ENCODE data around the gene CACNA2D4.

CACNA2D4 gene

DNA sequence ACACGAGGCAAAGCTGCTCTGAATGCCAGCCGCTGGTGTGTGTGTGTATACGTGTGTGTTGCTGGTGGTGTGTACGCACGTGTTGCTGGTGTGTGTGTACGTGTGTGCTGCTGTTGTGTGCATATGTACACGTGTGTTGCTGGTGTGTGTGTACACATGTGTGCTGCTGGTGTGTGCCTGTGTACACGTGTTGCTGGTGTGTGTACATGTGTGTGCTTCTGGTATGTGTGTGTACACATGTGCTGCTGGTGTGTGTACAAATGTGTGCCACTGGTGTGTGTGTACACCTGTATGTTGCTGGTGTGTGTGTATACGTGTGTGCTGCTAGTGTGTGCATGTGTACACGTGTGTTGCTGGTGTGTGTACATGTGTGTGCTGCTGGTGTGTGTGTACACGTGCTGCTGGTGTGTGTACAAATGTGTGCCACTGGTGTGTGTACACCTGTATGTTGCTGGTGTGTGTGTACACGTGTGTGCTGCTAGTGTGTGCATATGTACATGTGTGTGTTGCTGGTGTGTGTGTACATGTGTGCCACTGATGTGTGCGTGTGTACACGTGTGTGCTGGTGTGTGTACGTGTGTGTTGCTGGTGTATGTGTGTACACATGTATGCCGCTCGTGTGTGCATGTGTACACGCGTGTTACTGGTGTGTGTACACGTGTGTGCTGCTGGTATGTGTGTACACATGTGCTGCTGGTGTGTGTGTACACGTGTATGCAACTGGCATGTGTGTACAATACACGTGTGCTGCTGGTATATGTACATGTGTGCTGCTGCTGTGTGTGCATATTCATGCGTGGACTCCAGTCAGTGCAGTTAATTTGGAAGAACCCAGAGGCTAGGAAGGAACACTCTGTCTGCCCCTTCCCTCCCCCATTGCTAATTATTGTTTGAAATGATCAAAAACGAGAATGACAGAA lies 47.2 kb downstream of the CACNA2D4 start:
- no peaks in the 10 kb centered on the region for H3K9me3 ChIP-seq (ENCODE audit: control insufficient read depth, low read length)
- H3K36me3 ChIP-seq (ENCODE audit: control insufficient read depth, insufficient read depth, low read length), result no peaks in the 10 kb centered on the region
- no peak overlapping the region for H3K4me3 ChIP-seq (ENCODE audit: insufficient read depth, low read depth, low read length)
- 93 to 94% methylated on average over 24 of the region's 24 CpGs for WGBS, 2 experiments
- H3K27me3 ChIP-seq (ENCODE audit: control insufficient read depth, insufficient read depth, low read length, poor library complexity, severe bottlenecking), result no peaks in the 10 kb centered on the region
- no peak overlapping the region for H3K27ac ChIP-seq (ENCODE audit: insufficient read depth, low read depth, low read length, poor library complexity, severe bottlenecking)
- no peaks in the 10 kb centered on the region for H3K4me1 ChIP-seq (ENCODE audit: control insufficient read depth, insufficient read depth, low read length)

DNA sequence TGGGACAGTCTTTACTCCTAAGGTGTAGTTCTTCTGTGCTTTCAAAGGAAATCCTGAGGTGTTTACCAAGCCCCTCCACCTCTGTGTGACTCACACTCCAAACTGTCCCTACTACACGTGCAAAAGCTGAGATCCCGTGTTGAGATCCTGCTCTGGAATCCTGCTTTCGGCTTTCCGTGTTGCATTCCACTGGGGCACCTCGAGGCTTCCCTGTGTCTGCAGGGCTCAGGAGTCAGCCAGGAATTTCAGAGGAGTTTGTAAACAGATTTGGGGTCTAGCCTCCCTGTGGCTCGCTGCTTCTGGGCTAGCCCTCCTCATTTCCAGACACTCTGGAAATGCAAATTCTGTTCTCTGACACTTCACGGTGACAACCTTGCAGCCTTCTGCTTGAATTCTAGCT lies 48.4 kb downstream of the CACNA2D4 start:
- Histone ChIP-seq H3K36me3 (ENCODE audit: control insufficient read depth, insufficient read depth, low read length) (no peaks in the 10 kb centered on the region), H3K4me1 (ENCODE audit: control insufficient read depth, insufficient read depth, low read length) (no peaks in the 10 kb centered on the region), H3K4me3 (ENCODE audit: insufficient read depth, low read depth, low read length) (no peak overlapping the region), H3K27me3 (ENCODE audit: control insufficient read depth, insufficient read depth, low read length, poor library complexity, severe bottlenecking) (no peaks in the 10 kb centered on the region), H3K27ac (ENCODE audit: insufficient read depth, low read depth, low read length, poor library complexity, severe bottlenecking) (no peak overlapping the region), H3K9me3 (ENCODE audit: control insufficient read depth, low read length) (no peaks in the 10 kb centered on the region)
- 72 to 75% methylated on average over 7 of the region's 7 CpGs for WGBS, 2 experiments

DNA sequence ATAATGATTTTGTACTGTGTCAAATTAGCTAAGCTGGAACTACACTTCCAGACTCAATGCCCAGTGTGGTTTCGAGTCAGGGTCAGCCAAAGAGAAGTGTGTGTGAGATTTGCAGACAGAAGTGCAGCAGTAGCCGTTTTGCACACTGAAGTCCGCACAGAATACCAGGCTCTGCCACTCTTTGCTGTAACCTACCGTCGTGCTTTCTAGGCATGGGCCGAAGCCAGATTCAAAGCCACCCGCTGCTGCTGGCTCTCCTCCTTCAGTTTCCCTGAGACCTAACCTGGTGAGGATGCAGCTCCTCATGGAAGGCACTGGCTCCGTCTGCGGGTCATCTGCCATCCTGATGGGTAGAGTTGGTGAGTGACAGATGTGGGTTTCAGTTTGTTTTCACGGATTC lies 49.3 kb downstream of the CACNA2D4 start:
- no peak overlapping the region for H3K4me3 ChIP-seq (ENCODE audit: insufficient read depth, low read depth, low read length)
- no peaks in the 10 kb centered on the region for H3K27me3 ChIP-seq (ENCODE audit: control insufficient read depth, insufficient read depth, low read length, poor library complexity, severe bottlenecking)
- no peaks in the 10 kb centered on the region for H3K9me3 ChIP-seq (ENCODE audit: control insufficient read depth, low read length)
- H3K27ac ChIP-seq (ENCODE audit: insufficient read depth, low read depth, low read length, poor library complexity, severe bottlenecking), result no peak overlapping the region
- 94 to 97% methylated on average over 9 to 10 of the region's 10 CpGs for WGBS, 2 experiments
- H3K4me1 ChIP-seq (ENCODE audit: control insufficient read depth, insufficient read depth, low read length), result no peaks in the 10 kb centered on the region
- no peaks in the 10 kb centered on the region for H3K36me3 ChIP-seq (ENCODE audit: control insufficient read depth, insufficient read depth, low read length)

DNA sequence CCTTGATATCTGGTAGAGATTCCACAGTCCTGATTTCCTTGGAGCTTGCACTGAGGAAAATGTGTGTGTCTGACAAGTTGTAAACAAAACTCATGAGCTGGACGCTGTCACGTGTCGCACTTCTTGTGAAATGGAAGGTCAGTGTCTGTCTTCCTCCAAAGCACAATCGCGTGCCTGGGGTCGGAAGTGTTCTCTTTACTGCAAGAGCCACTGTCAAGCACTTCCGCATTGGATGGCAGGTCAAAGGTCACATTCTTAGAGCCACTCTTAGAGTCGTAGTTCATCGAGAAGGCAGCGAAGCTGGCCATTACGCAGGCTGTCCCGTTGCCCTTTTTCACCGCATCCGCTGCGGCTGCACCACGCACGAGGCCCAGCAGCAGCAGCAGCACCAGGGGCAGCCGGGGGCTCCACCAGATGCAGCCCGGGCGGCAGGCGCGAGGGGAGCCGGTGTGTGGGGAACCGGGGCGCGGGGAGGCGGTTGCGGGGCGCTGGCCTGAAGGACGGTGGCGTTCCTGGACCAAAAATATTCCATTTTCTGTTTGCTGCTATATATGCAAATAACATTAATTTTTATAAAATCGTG lies 53.1 kb downstream of the CACNA2D4 start:
- WGBS, 2 experiments, result 94 to 95% methylated on average over 31 to 32 of the region's 32 CpGs
- H3K27ac ChIP-seq (ENCODE audit: insufficient read depth, low read depth, low read length, poor library complexity, severe bottlenecking), result no peak overlapping the region
- H3K4me1 ChIP-seq (ENCODE audit: control insufficient read depth, insufficient read depth, low read length), result no peaks in the 10 kb centered on the region
- no peak overlapping the region for H3K4me3 ChIP-seq (ENCODE audit: insufficient read depth, low read depth, low read length)
- H3K36me3 ChIP-seq (ENCODE audit: control insufficient read depth, insufficient read depth, low read length), result no peaks in the 10 kb centered on the region
- no peaks in the 10 kb centered on the region for H3K27me3 ChIP-seq (ENCODE audit: control insufficient read depth, insufficient read depth, low read length, poor library complexity, severe bottlenecking)
- H3K9me3 ChIP-seq (ENCODE audit: control insufficient read depth, low read length), result no peaks in the 10 kb centered on the region

DNA sequence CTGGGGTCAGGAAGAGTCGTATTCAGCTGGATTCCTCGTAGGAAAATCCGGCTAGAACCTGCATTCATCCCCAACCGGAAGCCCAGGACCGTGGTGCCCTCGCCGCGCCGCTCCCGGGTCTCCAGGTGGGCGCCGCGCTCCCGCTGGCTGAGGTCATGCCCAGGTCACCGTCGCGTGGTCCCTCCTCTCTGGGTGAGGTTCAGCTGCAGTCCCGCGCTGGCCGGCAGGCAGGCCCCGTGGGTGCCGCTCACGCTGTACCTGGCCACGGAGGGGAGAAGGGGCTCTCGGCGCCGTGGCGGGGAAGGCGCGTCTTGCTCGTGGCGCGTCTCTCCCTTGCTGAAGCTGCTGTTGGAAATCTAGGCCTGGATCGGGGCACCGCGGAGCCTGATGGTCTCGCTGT lies 53.6 kb downstream of the CACNA2D4 start:
- H3K4me1 ChIP-seq (ENCODE audit: control insufficient read depth, insufficient read depth, low read length), result no peaks in the 10 kb centered on the region
- H3K9me3 ChIP-seq (ENCODE audit: control insufficient read depth, low read length), result no peaks in the 10 kb centered on the region
- WGBS, 2 experiments, result 94 to 96% methylated on average over 37 of the region's 37 CpGs
- H3K27me3 ChIP-seq (ENCODE audit: control insufficient read depth, insufficient read depth, low read length, poor library complexity, severe bottlenecking), result no peaks in the 10 kb centered on the region
- H3K4me3 ChIP-seq (ENCODE audit: insufficient read depth, low read depth, low read length), result no peak overlapping the region
- H3K27ac ChIP-seq (ENCODE audit: insufficient read depth, low read depth, low read length, poor library complexity, severe bottlenecking), result no peak overlapping the region
- no peaks in the 10 kb centered on the region for H3K36me3 ChIP-seq (ENCODE audit: control insufficient read depth, insufficient read depth, low read length)

DNA sequence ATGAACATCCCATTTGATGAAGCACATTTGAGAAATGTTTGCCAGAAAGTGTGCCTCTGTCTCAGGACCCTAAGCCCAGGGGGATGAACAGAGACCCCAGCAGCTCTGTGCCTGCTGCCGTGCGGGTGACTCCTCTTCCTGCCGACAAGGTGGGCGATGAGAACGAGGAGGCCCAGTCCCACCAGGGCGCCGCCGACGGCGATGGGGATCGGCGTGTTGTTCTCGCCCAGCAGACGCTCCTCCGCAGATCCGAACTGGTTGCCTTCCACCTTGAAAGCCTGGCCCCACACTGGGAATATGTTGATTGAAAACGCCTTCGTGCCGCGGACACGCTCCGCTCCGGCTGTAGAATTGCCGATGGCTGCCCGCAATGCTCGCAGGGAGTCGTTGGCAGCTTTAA lies 54.0 kb downstream of the CACNA2D4 start:
- Histone ChIP-seq H3K4me3 (ENCODE audit: insufficient read depth, low read depth, low read length) (no peak overlapping the region), H3K27ac (ENCODE audit: insufficient read depth, low read depth, low read length, poor library complexity, severe bottlenecking) (no peak overlapping the region), H3K27me3 (ENCODE audit: control insufficient read depth, insufficient read depth, low read length, poor library complexity, severe bottlenecking) (no peaks in the 10 kb centered on the region), H3K36me3 (ENCODE audit: control insufficient read depth, insufficient read depth, low read length) (no peaks in the 10 kb centered on the region), H3K9me3 (ENCODE audit: control insufficient read depth, low read length) (no peaks in the 10 kb centered on the region), H3K4me1 (ENCODE audit: control insufficient read depth, insufficient read depth, low read length) (no peaks in the 10 kb centered on the region)
- WGBS, 2 experiments, result 96 to 97% methylated on average over 27 of the region's 27 CpGs

DNA sequence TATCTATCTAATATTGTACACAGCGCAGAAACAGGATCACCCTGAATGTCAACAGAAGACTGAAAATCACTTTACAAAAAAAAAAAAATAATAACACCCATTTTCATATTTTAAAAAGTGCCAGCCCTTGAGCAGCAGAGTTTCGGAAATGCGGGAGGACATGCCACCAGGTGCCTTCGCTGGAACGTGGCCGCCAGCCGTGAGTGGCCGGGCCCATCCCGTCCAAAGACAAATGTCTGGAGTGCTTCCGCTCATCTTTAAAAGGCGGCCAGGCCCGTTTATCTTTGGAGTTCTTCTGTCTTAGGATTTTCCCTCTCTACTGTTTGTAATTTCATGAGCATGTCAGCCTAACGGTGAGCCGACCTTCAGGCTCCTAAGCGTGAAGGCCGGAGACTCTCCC lies 54.6 kb downstream of the CACNA2D4 start:
- no peaks in the 10 kb centered on the region for H3K36me3 ChIP-seq (ENCODE audit: control insufficient read depth, insufficient read depth, low read length)
- H3K4me3 ChIP-seq (ENCODE audit: insufficient read depth, low read depth, low read length), result no peak overlapping the region
- H3K27ac ChIP-seq (ENCODE audit: insufficient read depth, low read depth, low read length, poor library complexity, severe bottlenecking), result no peak overlapping the region
- no peaks in the 10 kb centered on the region for H3K27me3 ChIP-seq (ENCODE audit: control insufficient read depth, insufficient read depth, low read length, poor library complexity, severe bottlenecking)
- WGBS, 2 experiments, result 91 to 94% methylated on average over 16 of the region's 16 CpGs
- no peaks in the 10 kb centered on the region for H3K4me1 ChIP-seq (ENCODE audit: control insufficient read depth, insufficient read depth, low read length)
- no peaks in the 10 kb centered on the region for H3K9me3 ChIP-seq (ENCODE audit: control insufficient read depth, low read length)

DNA sequence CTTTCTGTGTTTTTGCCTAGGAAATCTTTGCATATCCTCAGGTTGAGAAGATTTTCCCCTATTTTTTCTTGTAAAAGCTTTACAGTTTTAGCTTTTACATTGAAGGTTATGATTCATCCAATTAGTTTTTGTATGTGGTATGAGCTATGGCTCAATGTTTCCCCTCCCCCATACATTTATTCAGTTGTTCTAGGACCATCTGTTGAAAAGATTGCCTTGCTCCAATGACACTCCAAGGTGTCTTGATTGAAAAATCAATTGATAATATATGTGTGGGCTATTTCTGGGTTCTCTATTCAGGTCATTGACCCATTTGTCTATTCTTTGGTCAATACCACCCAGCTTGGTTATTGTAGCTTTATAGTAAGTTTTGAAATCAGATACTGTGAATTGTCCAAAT lies 55.5 kb downstream of the CACNA2D4 start:
- H3K4me3 ChIP-seq (ENCODE audit: insufficient read depth, low read depth, low read length), result no peak overlapping the region
- H3K9me3 ChIP-seq (ENCODE audit: control insufficient read depth, low read length), result no peaks in the 10 kb centered on the region
- no peaks in the 10 kb centered on the region for H3K4me1 ChIP-seq (ENCODE audit: control insufficient read depth, insufficient read depth, low read length)
- no peaks in the 10 kb centered on the region for H3K36me3 ChIP-seq (ENCODE audit: control insufficient read depth, insufficient read depth, low read length)
- H3K27ac ChIP-seq (ENCODE audit: insufficient read depth, low read depth, low read length, poor library complexity, severe bottlenecking), result no peak overlapping the region
- no peaks in the 10 kb centered on the region for H3K27me3 ChIP-seq (ENCODE audit: control insufficient read depth, insufficient read depth, low read length, poor library complexity, severe bottlenecking)

DNA sequence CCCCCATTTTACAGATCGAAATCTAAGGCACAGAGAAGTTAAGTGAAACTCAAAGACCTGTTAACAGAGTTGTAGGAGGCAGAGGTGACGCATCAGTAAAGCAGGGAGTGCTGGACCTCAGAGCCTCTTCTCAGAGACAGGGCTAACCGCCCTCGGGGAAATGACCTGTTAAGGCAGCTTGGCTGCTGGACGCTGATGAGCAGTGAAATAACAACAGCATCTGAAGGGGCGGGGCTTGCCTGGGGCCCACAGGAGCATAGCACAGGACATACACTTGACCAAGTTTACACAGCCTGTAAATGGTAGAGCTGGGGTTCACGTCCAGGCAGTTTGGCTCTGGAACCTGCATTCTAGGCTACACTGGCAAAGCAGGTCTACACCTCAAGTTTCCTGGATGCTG lies 58.8 kb downstream of the CACNA2D4 start:
- H3K4me1 ChIP-seq (ENCODE audit: control insufficient read depth, insufficient read depth, low read length), result no peaks in the 10 kb centered on the region
- no peaks in the 10 kb centered on the region for H3K27me3 ChIP-seq (ENCODE audit: control insufficient read depth, insufficient read depth, low read length, poor library complexity, severe bottlenecking)
- WGBS, 2 experiments, result 87 to 88% methylated on average over 7 of the region's 7 CpGs
- no peak overlapping the region for H3K4me3 ChIP-seq (ENCODE audit: insufficient read depth, low read depth, low read length)
- H3K9me3 ChIP-seq (ENCODE audit: control insufficient read depth, low read length), result no peaks in the 10 kb centered on the region
- H3K36me3 ChIP-seq (ENCODE audit: control insufficient read depth, insufficient read depth, low read length), result no peaks in the 10 kb centered on the region
- no peak overlapping the region for H3K27ac ChIP-seq (ENCODE audit: insufficient read depth, low read depth, low read length, poor library complexity, severe bottlenecking)

DNA sequence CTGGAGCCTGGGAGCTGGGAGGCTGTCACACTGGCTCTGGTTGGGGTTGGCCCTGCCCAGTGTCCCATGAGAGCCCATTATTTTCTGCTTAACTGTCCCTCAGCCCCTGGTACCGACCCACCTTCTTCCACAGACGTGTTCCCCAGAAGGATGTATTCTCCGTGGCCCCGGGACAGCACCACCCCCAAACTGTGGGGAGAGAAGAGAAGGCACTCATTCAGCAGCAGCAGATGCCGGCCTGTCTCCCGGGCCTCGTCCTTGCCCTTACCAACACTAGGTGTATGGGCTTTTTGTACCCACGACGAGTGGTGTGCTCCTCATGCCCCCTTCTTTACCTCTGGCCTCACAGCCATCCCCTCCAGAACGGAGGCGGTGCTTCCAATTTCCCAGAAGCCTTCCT lies 60.0 kb downstream of the CACNA2D4 start:
- no peaks in the 10 kb centered on the region for H3K27me3 ChIP-seq (ENCODE audit: control insufficient read depth, insufficient read depth, low read length, poor library complexity, severe bottlenecking)
- H3K27ac ChIP-seq (ENCODE audit: insufficient read depth, low read depth, low read length, poor library complexity, severe bottlenecking), result no peak overlapping the region
- no peaks in the 10 kb centered on the region for H3K36me3 ChIP-seq (ENCODE audit: control insufficient read depth, insufficient read depth, low read length)
- WGBS, 2 experiments, result 91 to 93% methylated on average over 11 of the region's 11 CpGs
- H3K4me3 ChIP-seq (ENCODE audit: insufficient read depth, low read depth, low read length), result no peak overlapping the region
- H3K9me3 ChIP-seq (ENCODE audit: control insufficient read depth, low read length), result no peaks in the 10 kb centered on the region
- H3K4me1 ChIP-seq (ENCODE audit: control insufficient read depth, insufficient read depth, low read length), result no peaks in the 10 kb centered on the region
